HuH-7.5 (cell line): Measurements from ENCODE around the gene FGF11.
A peak's percentile ranks its signal among the peaks of the same experiment; 100 is the strongest.
"Not testable (repeated sequence)": the region's sequence is repeated elsewhere in the genome, so short reads cannot be mapped to it uniquely, and the experiment has no call there.

Source experiments
- DNase-seq: peaks from one replicate; pipeline ENCODE4 v3.0.0; 2011; ENCODE audit warnings: low spot score

FGF11 gene

DNA sequence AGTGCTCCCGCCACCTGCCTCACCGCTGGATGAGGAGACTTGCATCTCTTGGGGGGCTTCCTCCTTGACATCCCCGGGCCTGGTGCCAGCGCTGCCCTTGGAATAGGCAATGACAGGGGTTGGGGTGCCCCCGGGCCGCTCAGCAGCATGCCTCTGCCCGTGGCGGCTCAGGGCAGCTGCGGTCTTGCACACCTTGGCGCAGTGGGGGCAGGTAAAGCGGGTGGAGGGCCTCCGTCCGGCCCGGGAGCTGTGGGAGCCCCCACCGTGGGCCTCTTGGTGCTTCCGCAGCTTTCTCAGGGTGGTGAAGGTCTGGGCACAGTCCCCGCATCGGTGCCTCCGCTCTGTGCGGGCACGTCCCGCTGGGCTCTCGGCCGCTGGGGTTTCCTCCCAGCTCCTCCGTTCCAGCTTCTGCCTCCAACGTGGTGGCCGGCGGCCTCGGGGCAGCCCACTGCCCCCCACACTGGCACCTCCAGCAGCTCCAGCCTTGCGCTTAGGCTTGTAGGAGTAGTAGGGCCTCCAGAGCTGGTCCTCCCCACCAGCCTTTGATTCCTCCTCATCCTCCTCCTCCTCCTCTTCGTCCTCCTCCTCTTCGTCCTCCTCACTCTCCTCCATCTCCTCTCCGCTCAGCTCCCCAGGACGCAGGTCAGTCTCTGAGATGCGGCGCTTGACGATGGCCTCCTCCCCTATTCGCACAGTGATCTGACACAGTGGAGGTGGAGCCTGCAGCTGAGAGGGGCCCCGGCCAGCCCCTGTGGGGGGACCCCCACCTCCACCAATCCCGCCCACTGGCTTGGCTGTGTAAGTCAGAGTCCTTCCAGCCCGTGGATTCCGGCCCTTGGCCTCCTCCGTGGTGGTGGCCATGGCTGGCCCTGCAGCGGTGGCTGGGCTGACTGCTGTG, 23.4 kb downstream of the FGF11 start:
- no peak for DNase-seq

GRCh38 chr17:7463372-7463846, 24.1 kb downstream of the FGF11 start:
- no peak for DNase-seq

DNA sequence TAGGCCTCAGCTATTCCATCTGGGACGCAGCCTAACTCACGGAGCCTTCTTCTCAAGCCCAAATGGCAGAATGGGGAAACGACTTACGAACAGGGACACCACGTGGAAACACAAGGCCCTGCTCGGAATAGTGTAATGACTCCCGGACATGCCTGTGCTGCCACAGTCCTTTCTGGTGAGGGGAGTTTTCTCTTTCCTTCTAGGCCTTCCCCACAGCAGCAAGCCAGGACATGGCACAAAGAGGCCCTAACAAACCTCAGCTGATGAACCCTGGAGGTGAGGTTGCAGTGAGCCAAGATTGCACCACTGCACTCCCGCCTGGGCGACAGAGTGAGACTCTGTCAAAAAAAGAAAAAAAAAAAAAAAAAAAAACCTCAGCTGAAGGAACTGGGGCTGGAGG, 24.8 kb downstream of the FGF11 start:
- no peak for DNase-seq

- no peak for DNase-seq
Measured at GRCh38 chr17:7465597-7466275, 26.4 kb downstream of the FGF11 start.

GRCh38 chr17:7466318-7466638, 27.0 kb downstream of the FGF11 start:
- DNase-seq, result no peak

DNA sequence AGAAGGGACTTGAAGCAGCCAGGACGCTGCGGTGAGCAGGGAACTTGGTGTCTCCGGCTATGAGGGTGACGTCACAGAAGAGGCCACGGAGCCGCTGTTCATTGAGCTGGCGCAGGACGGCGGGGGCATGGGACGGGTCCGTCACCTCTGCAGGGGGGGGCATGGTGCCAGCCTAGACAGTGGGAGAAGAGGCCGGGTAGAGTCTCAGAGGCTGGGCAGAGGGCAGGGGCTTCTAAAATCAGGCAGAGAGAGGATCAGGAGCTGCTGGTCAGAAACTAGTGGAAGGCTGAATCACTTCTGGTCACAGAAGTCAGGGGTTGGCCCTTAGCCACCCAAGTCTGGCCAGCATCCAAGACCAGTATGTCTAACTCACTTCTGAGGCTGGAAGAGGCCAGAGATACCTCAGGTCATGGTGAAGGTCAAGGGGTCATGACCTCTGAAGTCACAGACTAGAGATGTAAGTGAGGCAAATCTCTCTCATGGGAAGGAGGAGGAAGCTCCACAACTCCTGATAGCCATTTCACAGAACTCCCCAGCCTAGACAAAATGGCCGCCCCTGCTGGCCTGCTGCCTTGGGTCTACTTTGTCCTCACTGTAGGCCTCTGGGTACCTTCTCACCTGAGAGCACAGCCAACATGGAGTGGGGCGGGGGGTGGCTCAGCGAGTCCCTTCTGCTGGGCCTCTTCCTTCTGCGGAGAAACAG, 27.5 kb downstream of the FGF11 start:
- DNase-seq, result no peak

- no peak for DNase-seq
Measured at GRCh38 chr17:7467498-7467897, 28.2 kb downstream of the FGF11 start.

- no peak for DNase-seq
Measured at GRCh38 chr17:7468290-7468689, 29.0 kb downstream of the FGF11 start.

DNA sequence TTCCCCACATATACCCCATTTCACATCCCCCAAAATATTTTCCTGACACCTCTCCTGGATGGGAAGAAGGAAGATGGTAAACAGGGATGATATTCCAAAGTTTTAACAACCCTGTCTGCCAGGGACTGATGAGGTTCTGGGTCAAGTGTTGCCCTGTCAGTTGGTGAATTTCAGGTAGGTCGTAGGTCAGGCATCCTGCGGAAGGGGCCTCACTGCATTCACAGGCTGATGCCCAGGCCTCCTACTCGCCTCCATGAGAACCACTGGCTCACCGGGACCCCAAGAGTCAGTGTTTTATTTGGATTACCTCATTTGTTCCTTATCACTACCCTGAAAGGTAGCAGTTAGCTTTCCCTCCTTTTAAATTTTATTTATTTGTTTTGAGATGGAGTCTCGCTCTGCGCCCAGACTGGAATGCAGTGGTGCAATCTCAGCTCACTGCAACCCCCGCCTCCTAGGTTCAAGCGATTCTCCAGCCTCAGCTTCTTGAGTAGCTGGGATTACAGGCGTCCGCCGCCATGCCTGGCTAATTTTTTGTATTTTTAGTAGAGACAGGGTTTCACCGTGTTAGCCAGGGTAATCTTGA, 29.6 kb downstream of the FGF11 start:
- no peak for DNase-seq

- DNase-seq, result not testable (repeated sequence)
Measured at GRCh38 chr17:7469843-7470242, 30.5 kb downstream of the FGF11 start.

GRCh38 chr17:7470457-7470973, 31.2 kb downstream of the FGF11 start:
- DNase-seq, result not testable (repeated sequence)

GRCh38 chr17:7471729-7472128, 32.4 kb downstream of the FGF11 start:
- DNase-seq, result no peak

DNA sequence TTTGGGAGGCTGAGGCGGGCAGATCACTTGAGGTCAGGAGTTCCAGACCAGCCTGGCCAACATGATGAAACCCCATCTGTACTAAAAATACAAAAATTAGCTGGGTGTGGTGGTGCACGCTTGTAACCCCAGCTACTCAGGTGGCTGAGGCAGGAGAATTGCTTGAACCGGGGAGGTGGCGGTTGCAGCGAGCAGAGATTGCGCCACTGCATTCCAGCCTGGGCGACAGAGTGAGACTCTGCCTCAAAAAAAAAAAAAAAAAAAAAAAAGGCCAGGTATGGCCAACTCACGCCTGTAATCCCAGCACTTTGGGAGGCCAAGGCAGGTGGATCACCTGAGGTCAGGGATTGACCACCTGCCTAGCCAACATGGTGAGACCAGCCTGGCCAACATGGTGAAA, 35.5 kb downstream of the FGF11 start:
- DNase-seq, result not testable (repeated sequence)

GRCh38 chr17:7475764-7476422, 36.6 kb downstream of the FGF11 start:
- no peak for DNase-seq

DNA sequence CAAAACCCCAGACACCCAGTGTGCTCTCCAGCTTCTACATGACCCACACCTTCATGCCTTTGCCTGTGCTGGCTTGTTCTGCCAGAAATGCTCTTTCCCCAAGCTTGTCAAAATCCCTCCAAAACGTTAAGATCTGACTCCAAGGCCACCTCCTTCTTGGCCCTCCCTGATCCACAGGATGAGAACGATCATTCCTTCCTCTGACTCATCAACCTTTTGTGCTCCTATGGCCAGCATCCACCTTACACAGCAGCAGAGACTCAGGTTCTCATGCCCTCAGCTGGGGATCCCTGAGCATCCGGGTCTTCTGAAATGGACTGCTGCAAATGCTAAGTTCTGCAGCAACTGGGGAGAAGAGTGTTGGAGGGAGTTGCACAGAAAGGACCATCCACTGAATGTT, 37.2 kb downstream of the FGF11 start:
- DNase-seq, result no peak

DNA sequence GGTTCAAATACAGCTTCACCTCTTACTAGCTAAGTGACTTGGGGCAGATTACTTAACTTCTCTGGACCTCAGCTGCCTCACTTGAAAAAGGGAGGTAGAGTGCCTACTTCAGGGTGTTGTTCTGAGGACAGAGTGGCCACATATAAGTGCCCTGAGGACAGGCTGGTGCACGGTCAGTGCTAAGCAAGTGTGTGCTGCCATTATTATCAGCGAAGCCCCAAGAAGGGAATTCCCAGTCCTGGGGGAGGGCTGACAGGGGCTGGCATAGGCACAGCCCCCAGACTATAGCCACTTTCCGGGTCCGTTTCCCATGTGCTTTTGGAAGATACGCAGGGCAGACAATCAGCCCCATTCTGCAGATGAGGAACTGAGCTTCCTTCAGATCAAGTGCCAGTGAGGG, 37.6 kb downstream of the FGF11 start:
- no peak for DNase-seq

GRCh38 chr17:7477392-7478275, 38.3 kb downstream of the FGF11 start:
- no peak for DNase-seq

DNA sequence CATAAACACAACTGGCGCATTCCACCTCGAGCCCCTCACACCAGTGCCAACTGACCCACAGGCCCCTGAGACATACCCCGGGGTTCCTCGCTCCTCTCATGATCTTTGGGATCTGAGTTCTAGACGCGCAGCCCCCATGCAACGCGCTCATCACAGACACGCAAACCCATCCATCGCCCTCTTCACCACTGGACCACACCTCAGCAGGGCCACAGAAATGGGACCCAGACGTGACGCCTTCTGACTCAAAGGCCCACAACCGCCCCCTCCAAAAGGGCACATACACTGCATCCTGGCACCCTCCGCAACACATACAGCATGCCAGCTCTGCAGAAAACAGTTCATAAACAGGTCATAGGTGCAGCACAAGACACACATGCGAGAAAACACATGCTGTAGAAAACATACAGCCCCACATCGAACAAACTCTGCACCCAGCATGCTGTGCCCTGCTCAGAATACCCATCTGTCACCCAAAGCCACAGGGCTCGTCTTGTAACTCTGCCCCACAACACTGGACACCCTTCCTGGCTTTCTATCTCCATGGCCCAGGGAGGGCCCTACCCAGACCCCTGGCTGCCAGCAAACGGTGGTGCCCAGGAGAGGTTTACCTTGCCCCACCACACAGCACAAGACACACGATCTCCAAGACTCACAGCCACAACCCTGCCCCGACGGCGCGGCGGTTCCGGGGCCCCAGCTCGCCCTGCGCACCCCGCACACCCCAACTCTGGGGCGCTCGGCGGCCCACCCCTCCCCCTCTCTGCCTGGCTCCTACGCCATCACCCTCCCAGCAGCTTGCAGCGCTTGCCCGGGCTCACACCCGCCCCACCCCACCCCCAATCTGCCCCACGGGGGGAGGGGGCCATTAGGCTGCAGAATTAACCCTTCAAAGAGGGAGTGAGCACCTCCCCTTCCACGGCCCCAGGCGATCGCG, 39.2 kb downstream of the FGF11 start:
- peak; percentile 58 for DNase-seq
